Fibroblast of the aortic adventitia (primary cell): ENCODE data around the gene ADAM29. TPM values are rescaled to one million over a fixed set of nuclear protein-coding genes. Genes with fewer than 3 reads are reported as not detected.
"Not testable (repeated sequence)": the region's sequence is repeated elsewhere in the genome, so short reads cannot be mapped to it uniquely, and the experiment has no call there.

Experiments used
- DNase-seq: peaks from one replicate; pipeline ENCODE4 v3.0.0-alpha.2; 2010; ENCODE audit warnings: low read depth
- H3K4me3 ChIP-seq: 2 replicates; pipeline ENCODE4 v1.5.1; 2011; ENCODE audit warnings: low read depth, mild to moderate bottlenecking, control low read depth, low read length, moderate library complexity
- total RNA-seq: library from RNA; depleted of rRNA; stranded (reverse); fragments of >200 nt; gene quantifications from 2 replicates; pipeline ENCODE4 v1.2.3, GENCODE V29; 2012; ENCODE audit warnings: low replicate concordance
- TF ChIP-seq, protein P1 (sequence below): IDR thresholded peaks from 2 replicates; pipeline ENCODE4 v1.5.1; 2011; ENCODE audit warnings: mild to moderate bottlenecking, low read length, control low read depth, inconsistent platforms; ENCODE audit not compliant: insufficient read depth

The ADAM29 gene
- total RNA-seq, 1 donor, result not detected

GRCh38 chr4:174935607-174936006, 17.4 kb downstream of the ADAM29 start:
- no peak overlapping the region for H3K4me3 ChIP-seq
- no peak for DNase-seq
- TF ChIP-seq, protein P1, sequence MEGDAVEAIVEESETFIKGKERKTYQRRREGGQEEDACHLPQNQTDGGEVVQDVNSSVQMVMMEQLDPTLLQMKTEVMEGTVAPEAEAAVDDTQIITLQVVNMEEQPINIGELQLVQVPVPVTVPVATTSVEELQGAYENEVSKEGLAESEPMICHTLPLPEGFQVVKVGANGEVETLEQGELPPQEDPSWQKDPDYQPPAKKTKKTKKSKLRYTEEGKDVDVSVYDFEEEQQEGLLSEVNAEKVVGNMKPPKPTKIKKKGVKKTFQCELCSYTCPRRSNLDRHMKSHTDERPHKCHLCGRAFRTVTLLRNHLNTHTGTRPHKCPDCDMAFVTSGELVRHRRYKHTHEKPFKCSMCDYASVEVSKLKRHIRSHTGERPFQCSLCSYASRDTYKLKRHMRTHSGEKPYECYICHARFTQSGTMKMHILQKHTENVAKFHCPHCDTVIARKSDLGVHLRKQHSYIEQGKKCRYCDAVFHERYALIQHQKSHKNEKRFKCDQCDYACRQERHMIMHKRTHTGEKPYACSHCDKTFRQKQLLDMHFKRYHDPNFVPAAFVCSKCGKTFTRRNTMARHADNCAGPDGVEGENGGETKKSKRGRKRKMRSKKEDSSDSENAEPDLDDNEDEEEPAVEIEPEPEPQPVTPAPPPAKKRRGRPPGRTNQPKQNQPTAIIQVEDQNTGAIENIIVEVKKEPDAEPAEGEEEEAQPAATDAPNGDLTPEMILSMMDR, result no peak

DNA sequence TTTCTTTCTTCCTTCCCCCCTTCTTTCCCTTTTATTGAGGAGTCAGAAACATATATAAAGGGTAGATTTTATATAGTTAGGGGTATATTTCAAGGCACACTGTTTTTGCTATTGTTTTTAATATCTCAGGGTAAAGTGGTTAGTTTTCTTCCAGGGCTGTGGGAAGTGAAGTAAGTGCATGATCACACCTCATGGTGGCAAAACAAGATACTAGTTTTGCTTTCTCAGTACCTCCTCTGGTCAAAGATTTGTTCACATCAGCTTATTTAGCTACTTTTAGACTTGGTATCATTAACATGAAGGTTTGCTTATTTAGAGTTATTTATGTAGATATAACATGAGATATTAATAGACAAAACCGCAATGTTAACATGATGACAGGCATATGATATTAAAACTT, 21.8 kb downstream of the ADAM29 start:
- H3K4me3 ChIP-seq, result no peak overlapping the region
- TF ChIP-seq, protein P1, result no peak
- no peak for DNase-seq

DNA sequence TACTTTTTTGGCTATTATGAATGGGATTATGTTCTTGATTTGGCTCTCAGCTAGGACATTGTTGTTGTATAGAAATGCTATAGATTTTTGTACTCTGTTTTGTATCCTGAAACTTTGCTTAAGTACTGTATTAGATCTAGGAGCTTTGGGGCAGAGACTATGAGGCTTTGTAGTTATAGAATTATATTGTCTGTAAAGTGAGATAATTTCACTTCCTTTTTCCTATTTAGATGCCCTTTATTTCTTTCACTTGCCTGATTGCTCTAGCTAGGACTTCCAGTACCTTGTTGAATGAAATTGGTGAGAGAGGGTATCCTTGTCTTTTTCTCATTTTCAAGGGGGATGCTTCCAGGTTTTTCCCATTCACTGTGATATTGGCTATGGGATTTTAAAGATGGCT, 28.1 kb downstream of the ADAM29 start:
- H3K4me3 ChIP-seq, result no peak overlapping the region
- DNase-seq, result no peak
- TF ChIP-seq, protein P1, result no peak

DNA sequence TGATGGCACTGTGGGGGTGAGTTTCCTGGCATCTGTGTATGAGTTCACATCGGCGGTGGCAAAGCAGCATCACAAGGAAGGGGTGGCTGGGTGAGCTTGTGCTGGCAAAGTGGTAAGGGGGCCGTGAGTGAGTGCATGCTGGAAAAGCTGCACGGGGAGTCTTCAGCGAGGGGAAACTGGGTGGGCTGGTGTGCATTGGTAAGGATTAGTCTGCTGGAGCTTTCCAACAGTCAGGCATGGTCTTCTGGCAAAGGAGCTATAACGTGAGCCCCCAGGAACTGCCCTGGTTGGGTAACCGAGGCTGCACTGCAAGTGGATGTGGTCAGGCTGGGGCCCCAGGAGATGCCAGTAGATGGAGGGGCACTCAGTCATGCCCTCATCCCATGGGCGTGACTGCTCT, 30.7 kb downstream of the ADAM29 start:
- no peak for DNase-seq
- TF ChIP-seq, protein P1, result no peak

DNA sequence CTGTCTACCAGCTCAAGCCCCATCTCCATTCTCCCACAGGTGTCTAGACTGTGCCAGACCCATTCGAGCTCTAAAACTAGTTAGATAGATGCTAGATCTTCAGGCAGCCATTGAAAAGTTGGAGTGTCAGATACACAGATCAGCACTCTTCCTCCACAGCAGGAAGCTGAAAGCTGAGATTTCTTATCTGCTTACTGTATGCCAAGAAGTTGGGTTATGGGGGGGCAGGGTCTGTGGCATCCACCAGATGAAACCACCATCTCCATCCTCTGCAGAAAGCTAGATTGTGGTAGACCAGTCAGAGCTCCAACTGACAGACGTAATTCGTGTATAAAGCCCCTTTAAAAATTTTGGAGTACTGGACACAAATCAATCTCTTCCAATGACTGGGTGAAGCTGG, 54.8 kb downstream of the ADAM29 start:
- TF ChIP-seq, protein P1, result no peak
- no peak overlapping the region for H3K4me3 ChIP-seq
- DNase-seq, result no peak

More for the DNA sequence above, 30.7 kb downstream of the ADAM29 start:
- no peak overlapping the region for H3K4me3 ChIP-seq

DNA sequence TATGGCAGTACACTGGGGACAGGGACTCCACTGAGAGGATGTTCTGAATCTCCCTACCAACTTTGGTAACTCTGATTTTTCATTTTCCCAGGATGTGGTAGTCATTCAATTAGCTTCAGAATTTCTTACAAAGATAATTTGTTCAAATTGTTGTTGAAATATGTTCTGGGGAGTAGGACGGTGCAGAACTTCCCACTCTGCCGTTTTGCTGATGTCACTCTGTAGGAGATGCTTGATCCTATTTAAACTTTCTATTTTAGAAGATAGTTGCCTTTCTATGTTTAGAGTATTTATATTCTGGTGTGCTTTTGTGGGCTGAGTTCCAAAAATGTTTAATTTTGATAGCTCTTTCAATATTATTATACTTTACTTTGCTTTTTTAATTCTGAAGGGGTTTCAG, 55.2 kb downstream of the ADAM29 start:
- DNase-seq, result no peak
- TF ChIP-seq, protein P1, result no peak
- no peak overlapping the region for H3K4me3 ChIP-seq

GRCh38 chr4:174983128-174983750, 65.1 kb downstream of the ADAM29 start:
- DNase-seq, result no peak
- TF ChIP-seq, protein P1, result no peak
- H3K4me3 ChIP-seq, result no peak overlapping the region

GRCh38 chr4:174983870-174984269, 65.7 kb downstream of the ADAM29 start:
- not testable (repeated sequence) for H3K4me3 ChIP-seq, DNase-seq
